Measurements from ENCODE around the gene CDK2. TPM values are rescaled to one million over a fixed set of nuclear protein-coding genes. Genes with fewer than 3 reads are reported as not detected.

Gene CDK2
- total and polyA plus RNA-seq, 8 donors = 4.1 to 124 (median 15.0) TPM

DNA sequence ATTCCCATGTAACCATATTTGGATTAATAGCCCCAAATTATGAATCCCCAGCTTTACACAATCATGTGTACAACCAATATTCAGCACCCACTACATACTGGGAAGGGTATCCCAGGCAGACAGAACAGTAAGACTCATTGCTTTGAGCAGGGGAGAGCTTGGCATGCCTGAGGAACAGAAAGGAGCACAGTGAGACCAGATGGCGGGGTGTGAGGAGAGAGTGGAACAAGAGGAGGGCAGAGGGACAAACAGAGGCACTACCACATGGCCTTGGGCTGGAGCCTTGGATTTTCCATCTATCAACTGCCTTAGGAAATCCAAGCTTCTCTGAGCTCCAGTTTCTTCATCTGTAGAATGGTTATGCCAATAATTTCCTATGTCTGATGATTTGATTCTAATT, 31.9 kb upstream of the CDK2 start:
- DNase-seq = no peak
- H3K27ac ChIP-seq = no peak overlapping the region
- intact Hi-C loops (cut with DNase I; ENCODE audit: low total_unique reads) = loop anchor here (5.0 kb wide), 1 partner anchor 192 kb away; the partner anchor contains the start of gene GDF11
- peaks cover 0 to 27% (median 26%) of the 10 kb centered on the region in 4 donors for H3K36me3 ChIP-seq
- H3K9me3 ChIP-seq = no peaks in the 10 kb centered on the region
- no peaks in the 10 kb centered on the region for H3K27me3 ChIP-seq
- peaks cover 24 to 53% (median 35%) of the 10 kb centered on the region in 4 donors for H3K4me1 ChIP-seq
- TF ChIP-seq POLR2A (IDR thresholded peaks at IDR 0.05) = no peak
- no peak for TF ChIP-seq POLR2AphosphoS5 (IDR thresholded peaks at IDR 0.05)
- no peak for TF ChIP-seq EP300 (IDR thresholded peaks at IDR 0.05)
- TF ChIP-seq, protein P1, sequence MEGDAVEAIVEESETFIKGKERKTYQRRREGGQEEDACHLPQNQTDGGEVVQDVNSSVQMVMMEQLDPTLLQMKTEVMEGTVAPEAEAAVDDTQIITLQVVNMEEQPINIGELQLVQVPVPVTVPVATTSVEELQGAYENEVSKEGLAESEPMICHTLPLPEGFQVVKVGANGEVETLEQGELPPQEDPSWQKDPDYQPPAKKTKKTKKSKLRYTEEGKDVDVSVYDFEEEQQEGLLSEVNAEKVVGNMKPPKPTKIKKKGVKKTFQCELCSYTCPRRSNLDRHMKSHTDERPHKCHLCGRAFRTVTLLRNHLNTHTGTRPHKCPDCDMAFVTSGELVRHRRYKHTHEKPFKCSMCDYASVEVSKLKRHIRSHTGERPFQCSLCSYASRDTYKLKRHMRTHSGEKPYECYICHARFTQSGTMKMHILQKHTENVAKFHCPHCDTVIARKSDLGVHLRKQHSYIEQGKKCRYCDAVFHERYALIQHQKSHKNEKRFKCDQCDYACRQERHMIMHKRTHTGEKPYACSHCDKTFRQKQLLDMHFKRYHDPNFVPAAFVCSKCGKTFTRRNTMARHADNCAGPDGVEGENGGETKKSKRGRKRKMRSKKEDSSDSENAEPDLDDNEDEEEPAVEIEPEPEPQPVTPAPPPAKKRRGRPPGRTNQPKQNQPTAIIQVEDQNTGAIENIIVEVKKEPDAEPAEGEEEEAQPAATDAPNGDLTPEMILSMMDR (IDR thresholded peaks at IDR 0.05) = no peak
- H3K4me3 ChIP-seq = no peak overlapping the region
- WGBS, 5 donors = 86 to 100% (median 94%) methylated on average over 1 of the region's 1 CpG

DNA sequence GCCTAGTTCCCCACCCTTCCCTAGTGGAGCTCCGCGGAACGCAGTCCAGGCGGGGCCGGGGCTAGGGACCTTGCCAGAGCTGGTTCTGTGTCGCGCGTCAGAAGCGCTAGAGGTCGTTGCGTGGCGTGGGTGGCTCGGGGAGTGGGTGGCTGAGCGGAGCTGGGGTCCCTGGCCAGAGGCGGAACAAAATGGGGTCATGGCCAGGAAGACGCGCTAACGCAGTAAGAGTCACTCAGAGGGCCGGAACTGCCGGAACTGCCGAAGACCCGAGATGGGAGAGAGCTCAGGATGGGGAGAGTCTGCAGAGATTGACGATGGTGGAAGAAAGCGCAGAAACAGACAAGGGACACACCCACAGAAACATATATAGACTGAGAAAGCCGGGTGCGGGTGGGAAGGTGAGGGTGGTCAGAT, 30.9 kb upstream of the CDK2 start:
- Histone ChIP-seq H3K4me3 (peak overlapping the region in 2 of 4 donors; percentile 15 to 29), H3K27ac (peak overlapping the region; percentile 36 to 78 (median 48))
- peak in 1 of 2 donors; percentile 56 for DNase-seq

DNA sequence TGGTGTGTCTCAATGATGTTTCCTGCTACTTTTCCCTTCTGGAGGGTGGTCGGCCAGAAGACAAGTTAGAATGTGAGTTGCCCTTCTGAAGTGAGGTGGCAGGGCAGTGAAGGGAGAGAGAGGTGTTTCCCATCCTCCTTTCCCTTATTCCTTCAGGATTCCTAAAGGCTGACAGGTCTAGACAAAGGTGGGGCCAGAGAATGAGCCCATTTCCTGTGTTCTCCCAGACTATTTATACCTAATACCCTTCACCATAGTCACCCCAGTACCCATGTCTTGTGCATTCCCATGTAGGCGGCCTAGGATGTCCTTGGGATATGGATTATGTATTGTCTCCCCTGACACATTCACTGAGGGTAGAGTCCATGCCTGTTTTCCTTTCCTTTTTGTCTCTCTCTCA, 28.6 kb upstream of the CDK2 start:
- no peaks in the 10 kb centered on the region for H3K9me3 ChIP-seq
- DNase-seq = no peak
- H3K27me3 ChIP-seq = no peaks in the 10 kb centered on the region
- 83 to 94% (median 88%) methylated on average over 2 of the region's 2 CpGs for WGBS, 5 donors
- no peak overlapping the region for H3K4me3 ChIP-seq
- peaks cover 15 to 37% (median 19%) of the 10 kb centered on the region in 4 donors for H3K4me1 ChIP-seq
- intact Hi-C loops (cut with DNase I; ENCODE audit: low total_unique reads) = loop anchor here (5.0 kb wide), 1 partner anchor 196 kb away; the partner anchor contains the start of gene GDF11
- TF ChIP-seq, protein P1 (IDR thresholded peaks at IDR 0.05) = no peak
- TF ChIP-seq POLR2AphosphoS5 (IDR thresholded peaks at IDR 0.05) (no peak), POLR2A (IDR thresholded peaks at IDR 0.05) (no peak), EP300 (IDR thresholded peaks at IDR 0.05) (no peak)
- H3K27ac ChIP-seq = no peak overlapping the region
- H3K36me3 ChIP-seq = peaks cover 16 to 50% (median 45%) of the 10 kb centered on the region in 4 donors

More for the DNA sequence above, 30.9 kb upstream of the CDK2 start:
- no peaks in the 10 kb centered on the region for H3K9me3 ChIP-seq
- H3K36me3 ChIP-seq = peaks cover 2 to 28% (median 28%) of the 10 kb centered on the region in 4 donors
- no peaks in the 10 kb centered on the region for H3K27me3 ChIP-seq
- H3K4me1 ChIP-seq = peaks cover 26 to 53% (median 34%) of the 10 kb centered on the region in 4 donors
- intact Hi-C loops (cut with DNase I; ENCODE audit: low total_unique reads) = loop anchor here (5.0 kb wide), 1 partner anchor 193 kb away; the partner anchor contains the start of gene GDF11
- TF ChIP-seq POLR2AphosphoS5 (IDR thresholded peaks at IDR 0.05) = no peak
- TF ChIP-seq EP300 (IDR thresholded peaks at IDR 0.05) = no peak
- TF ChIP-seq, protein P1 (IDR thresholded peaks at IDR 0.05) = no peak
- no peak for TF ChIP-seq POLR2A (IDR thresholded peaks at IDR 0.05)
- whole genome bisulfite sequencing, 5 donors = 58 to 65% (median 59%) methylated on average over 26 of the region's 26 CpGs

DNA sequence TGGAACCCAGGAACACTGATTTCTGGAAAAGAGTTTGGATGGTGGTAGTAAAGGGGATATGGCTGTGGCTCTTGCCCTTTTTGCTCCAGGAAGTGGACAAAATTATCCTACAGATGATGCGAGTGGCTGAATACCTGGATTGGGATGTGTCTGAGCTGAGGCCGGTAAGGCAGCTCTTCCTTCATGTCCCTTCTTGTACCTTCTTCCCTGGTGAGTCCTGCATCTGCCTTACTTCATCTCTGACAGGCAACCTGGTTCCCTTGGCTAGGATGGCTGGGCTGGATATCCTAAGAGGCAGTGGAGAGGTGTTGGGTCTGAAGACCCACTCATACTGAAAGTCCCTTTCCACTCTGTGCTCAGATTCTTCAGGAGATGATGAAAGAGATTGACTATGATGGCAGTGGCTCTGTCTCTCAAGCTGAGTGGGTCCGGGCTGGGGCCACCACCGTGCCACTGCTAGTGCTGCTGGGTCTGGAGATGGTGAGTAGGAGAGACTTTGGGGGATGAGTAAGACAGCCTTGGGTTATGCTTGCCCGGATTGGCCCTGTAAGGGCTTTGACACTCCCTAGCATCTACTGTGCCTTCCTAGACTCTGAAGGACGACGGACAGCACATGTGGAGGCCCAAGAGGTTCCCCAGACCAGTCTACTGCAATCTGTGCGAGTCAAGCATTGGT, 27.7 kb upstream of the CDK2 start:
- TF ChIP-seq EP300 (IDR thresholded peaks at IDR 0.05) = no peak
- TF ChIP-seq POLR2A (IDR thresholded peaks at IDR 0.05) = no peak
- TF ChIP-seq POLR2AphosphoS5 (IDR thresholded peaks at IDR 0.05) = no peak
- TF ChIP-seq, protein P1 (IDR thresholded peaks at IDR 0.05) = no peak
- peak overlapping the region in 1 of 5 donors; percentile 60 for H3K27ac ChIP-seq
- intact Hi-C loops (cut with DNase I; ENCODE audit: low total_unique reads) = loop anchor here (5.0 kb wide), 1 partner anchor 197 kb away; the partner anchor contains the start of gene GDF11
- DNase-seq = no peak
- no peaks in the 10 kb centered on the region for H3K27me3 ChIP-seq
- 88 to 97% (median 95%) methylated on average over 7 to 8 of the region's 8 CpGs for WGBS, 5 donors
- H3K9me3 ChIP-seq = no peaks in the 10 kb centered on the region
- peaks cover 8 to 27% (median 11%) of the 10 kb centered on the region in 4 donors for H3K4me1 ChIP-seq
- no peak overlapping the region for H3K4me3 ChIP-seq
- H3K36me3 ChIP-seq = peaks cover 16 to 60% (median 54%) of the 10 kb centered on the region in 4 donors

All from stomach (tissue), 9 donors.